Breast epithelium (tissue), 4 donors: ENCODE results near the gene ANKRD39. TPM values are rescaled to one million over a fixed set of nuclear protein-coding genes. Genes with fewer than 3 reads are reported as not detected.

ENCODE experiments used
- DNase-seq, 2 donors: peaks; one replicate each; pipeline ENCODE4 v3.0.0-alpha.2; 2019; ENCODE audit warnings: low spot score in 2 of 2
- H3K27ac ChIP-seq, 2 donors: fragments of 200-600 bp; sonication (generic) in 1 of 2; one replicate each; pipeline ENCODE4 v1.5.1; 2016 to 2019; ENCODE audit warnings: mild to moderate bottlenecking in 1 of 2
- H3K27me3 ChIP-seq, 2 donors: fragments of 200-600 bp; sonication (generic) in 1 of 2; one replicate each; pipeline versions ENCODE4 v1.5.1 to v1.6.0; 2017 to 2019; ENCODE audit warnings: control low read depth in 1 of 2, mild to moderate bottlenecking in 1 of 2
- H3K36me3 ChIP-seq: fragments of 200-600 bp; one replicate; pipeline ENCODE4 v1.5.1; 2019
- H3K4me1 ChIP-seq, 2 donors: fragments of 200-600 bp; sonication (generic); one replicate each; pipeline ENCODE4 v1.5.1; 2016 to 2019; ENCODE audit warnings: control low read depth in 1 of 2
- H3K4me3 ChIP-seq, 3 donors: fragments of 200-600 bp; sonication (generic); 1 replicate in 2 of 3; 2 replicates in 1 of 3; pipeline ENCODE4 v1.5.1; 2016 to 2019; ENCODE audit warnings: mild to moderate bottlenecking in 3 of 3, moderate library complexity in 2 of 3
- H3K9me3 ChIP-seq, 2 donors: fragments of 200-600 bp; sonication (generic) in 1 of 2; one replicate each; pipeline ENCODE4 v1.5.1; 2016 to 2019; ENCODE audit warnings: control low read depth in 1 of 2
- POLR2A ChIP-seq: fragments of 450-650 bp; IDR thresholded peaks from one replicate; pipeline ENCODE4 v1.6.1; 2016; ENCODE audit warnings: antibody characterized with exemption, mild to moderate bottlenecking, moderate library complexity
- POLR2AphosphoS5 ChIP-seq, 3 donors: sonication (generic); formaldehyde crosslinking; IDR thresholded peaks; one replicate each; pipeline ENCODE4 v1.6.1; 2017; ENCODE audit warnings: antibody characterized with exemption in 3 of 3
- intact Hi-C: fragments of 100-400 bp; cut with DNase I; formaldehyde crosslinking; loops from one replicate; pipeline ENCODE4 v1.15.1; 2023; ENCODE audit warnings: low total_unique reads
- total RNA-seq, 3 donors: library from RNA; depleted of rRNA; stranded (reverse); fragments of >200 nt; gene quantifications; one replicate each; pipeline ENCODE4 v1.1.0, GENCODE V29; 2016
- TF ChIP-seq, protein P1 (sequence below), 3 donors: fragments of 450-650 bp; IDR thresholded peaks; one replicate each; pipeline ENCODE4 v1.5.1; 2016 to 2017; ENCODE audit warnings: antibody characterized with exemption in 3 of 3, mild to moderate bottlenecking in 3 of 3, moderate library complexity in 3 of 3

The ANKRD39 gene
- total RNA-seq, 3 donors from 2014 or later = 8.8 to 15.8 (median 9.2) TPM

DNA sequence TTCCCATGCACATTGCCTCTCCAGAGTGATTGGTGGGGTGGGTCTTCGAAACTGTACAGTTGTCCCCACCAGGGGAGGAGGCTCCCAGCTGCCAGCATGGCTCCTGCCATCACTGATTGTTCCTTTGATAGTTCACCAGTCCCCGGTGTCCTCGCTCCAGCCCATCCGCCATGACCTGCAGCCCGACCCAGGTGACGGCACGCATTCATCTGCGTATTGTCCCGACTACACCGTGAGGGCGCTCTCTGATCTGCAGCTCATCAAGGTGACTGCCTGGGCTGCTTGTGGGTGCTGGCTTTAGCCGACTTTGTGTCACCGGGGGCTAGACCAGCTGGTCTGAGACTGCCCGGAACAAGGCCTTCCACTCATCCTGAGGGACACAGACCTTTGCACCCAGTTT, 29.4 kb downstream of the ANKRD39 start:
- Histone ChIP-seq H3K27me3 (no peaks in the 10 kb centered on the region), H3K4me3 (no peak overlapping the region), H3K36me3 (no peaks in the 10 kb centered on the region), H3K9me3 (no peaks in the 10 kb centered on the region), H3K4me1 (no peaks in the 10 kb centered on the region), H3K27ac (no peak overlapping the region)
- intact Hi-C loops = no loop called here
- no peak for TF ChIP-seq POLR2A
- no peak for TF ChIP-seq POLR2AphosphoS5 (IDR thresholded peaks at IDR 0.05)
- TF ChIP-seq, protein P1, sequence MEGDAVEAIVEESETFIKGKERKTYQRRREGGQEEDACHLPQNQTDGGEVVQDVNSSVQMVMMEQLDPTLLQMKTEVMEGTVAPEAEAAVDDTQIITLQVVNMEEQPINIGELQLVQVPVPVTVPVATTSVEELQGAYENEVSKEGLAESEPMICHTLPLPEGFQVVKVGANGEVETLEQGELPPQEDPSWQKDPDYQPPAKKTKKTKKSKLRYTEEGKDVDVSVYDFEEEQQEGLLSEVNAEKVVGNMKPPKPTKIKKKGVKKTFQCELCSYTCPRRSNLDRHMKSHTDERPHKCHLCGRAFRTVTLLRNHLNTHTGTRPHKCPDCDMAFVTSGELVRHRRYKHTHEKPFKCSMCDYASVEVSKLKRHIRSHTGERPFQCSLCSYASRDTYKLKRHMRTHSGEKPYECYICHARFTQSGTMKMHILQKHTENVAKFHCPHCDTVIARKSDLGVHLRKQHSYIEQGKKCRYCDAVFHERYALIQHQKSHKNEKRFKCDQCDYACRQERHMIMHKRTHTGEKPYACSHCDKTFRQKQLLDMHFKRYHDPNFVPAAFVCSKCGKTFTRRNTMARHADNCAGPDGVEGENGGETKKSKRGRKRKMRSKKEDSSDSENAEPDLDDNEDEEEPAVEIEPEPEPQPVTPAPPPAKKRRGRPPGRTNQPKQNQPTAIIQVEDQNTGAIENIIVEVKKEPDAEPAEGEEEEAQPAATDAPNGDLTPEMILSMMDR (IDR thresholded peaks at IDR 0.05) = no peak
- DNase-seq = no peak

DNA sequence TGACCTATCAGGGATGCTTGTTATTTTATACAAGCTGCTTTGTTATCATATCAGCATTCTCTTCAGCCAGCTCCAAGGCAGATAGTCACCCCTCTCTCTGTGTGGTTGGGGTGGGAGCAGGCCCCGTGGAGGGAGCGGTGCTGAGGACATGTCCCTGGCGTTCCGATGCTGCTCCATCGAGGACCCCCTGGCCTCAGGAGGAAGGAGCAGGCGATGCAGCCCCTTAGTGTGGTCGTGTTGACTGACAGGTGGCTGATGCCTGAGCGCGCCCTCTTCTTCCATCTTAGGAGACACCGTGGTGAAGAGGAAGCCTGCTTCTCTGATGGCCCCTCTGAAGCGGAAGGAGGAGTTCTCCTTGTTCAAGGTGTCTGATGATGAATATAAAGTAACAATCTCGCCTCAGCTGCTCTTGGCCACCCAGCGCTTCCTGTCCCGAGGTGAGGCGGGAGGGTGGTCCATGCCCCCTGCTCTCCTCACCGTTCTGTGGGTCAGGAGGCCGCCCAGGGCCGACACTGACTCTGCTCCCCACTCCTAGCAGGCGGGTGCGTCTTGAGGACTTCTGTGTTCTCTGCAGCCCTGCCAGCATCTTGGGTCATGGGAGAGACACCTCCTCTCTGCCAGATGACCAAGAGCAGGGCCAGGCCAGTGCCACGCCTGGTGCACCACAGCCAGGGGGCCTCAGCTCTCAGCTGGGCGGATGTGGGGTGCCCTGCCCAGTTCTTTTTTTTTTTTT, 31.1 kb downstream of the ANKRD39 start:
- H3K4me1 ChIP-seq = no peaks in the 10 kb centered on the region
- DNase-seq = no peak
- no peak overlapping the region for H3K4me3 ChIP-seq
- H3K27me3 ChIP-seq = no peaks in the 10 kb centered on the region
- TF ChIP-seq, protein P1 (IDR thresholded peaks at IDR 0.05) = no peak
- no peak for TF ChIP-seq POLR2A
- TF ChIP-seq POLR2AphosphoS5 (IDR thresholded peaks at IDR 0.05) = no peak
- H3K27ac ChIP-seq = no peak overlapping the region
- intact Hi-C loops = no loop called here
- H3K36me3 ChIP-seq = no peaks in the 10 kb centered on the region
- no peaks in the 10 kb centered on the region for H3K9me3 ChIP-seq

DNA sequence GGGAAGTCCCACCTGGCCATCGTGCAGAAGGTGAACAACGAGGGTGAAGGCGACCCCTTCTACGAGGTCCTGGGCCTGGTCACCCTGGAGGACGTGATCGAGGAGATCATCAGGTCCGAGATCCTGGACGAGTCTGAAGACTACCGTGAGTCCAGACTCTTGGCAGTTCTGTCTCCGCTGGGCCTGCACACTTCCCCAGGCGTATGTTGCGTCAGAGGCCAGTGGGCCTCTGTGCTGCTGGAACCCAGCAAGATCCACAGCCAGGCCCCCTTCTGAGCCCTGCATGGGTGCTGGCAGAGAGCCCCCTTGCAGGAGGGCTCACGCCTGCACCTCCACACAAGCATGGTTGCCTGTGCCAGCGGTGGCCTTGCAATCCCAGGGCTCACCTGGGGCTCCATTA, 32.8 kb downstream of the ANKRD39 start:
- H3K36me3 ChIP-seq = no peaks in the 10 kb centered on the region
- intact Hi-C loops = no loop called here
- TF ChIP-seq POLR2A (no peak), POLR2AphosphoS5 (IDR thresholded peaks at IDR 0.05) (no peak)
- TF ChIP-seq, protein P1 (IDR thresholded peaks at IDR 0.05) = no peak
- H3K27ac ChIP-seq = no peak overlapping the region
- no peaks in the 10 kb centered on the region for H3K9me3 ChIP-seq
- H3K27me3 ChIP-seq = no peaks in the 10 kb centered on the region
- no peaks in the 10 kb centered on the region for H3K4me1 ChIP-seq
- H3K4me3 ChIP-seq = no peak overlapping the region
- DNase-seq = no peak

- H3K9me3 ChIP-seq = no peaks in the 10 kb centered on the region
- no peak for DNase-seq
- H3K27me3 ChIP-seq = no peaks in the 10 kb centered on the region
- no peak overlapping the region for H3K4me3 ChIP-seq
- H3K4me1 ChIP-seq = peaks cover 0 to 5% of the 10 kb centered on the region in 2 donors
- intact Hi-C loops = no loop called here
- TF ChIP-seq, protein P1 (IDR thresholded peaks at IDR 0.05) = no peak
- TF ChIP-seq POLR2AphosphoS5 (IDR thresholded peaks at IDR 0.05) (no peak), POLR2A (no peak)
- H3K36me3 ChIP-seq = no peaks in the 10 kb centered on the region
- H3K27ac ChIP-seq = no peak overlapping the region
Observed at GRCh38 chr2:96824079-96824870, 33.5 kb downstream of the ANKRD39 start.

DNA sequence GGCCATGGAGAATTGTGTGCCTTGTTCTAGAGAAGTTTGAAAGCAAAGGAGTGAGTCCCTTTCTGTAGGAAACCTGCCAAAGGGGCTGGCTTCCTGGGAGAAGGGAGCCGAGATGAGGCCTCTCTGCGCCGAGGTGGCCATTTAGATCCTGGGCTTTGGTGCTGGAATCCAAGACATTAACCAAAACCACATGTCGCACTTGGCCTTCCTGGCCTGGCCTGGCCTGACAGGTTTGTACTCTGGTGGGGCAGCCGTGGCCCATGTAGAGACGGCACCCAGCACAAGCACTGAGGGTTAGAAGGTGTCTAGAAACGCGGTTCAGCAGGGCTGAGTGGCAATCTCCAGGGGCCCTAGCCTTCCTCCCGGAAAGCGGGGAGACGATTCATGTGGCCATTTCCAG, 34.6 kb downstream of the ANKRD39 start:
- Histone ChIP-seq H3K9me3 (no peaks in the 10 kb centered on the region), H3K4me1 (peaks cover 10 to 14% of the 10 kb centered on the region in 2 donors), H3K27me3 (no peaks in the 10 kb centered on the region), H3K36me3 (no peaks in the 10 kb centered on the region), H3K4me3 (no peak overlapping the region), H3K27ac (no peak overlapping the region)
- intact Hi-C loops = no loop called here
- no peak for DNase-seq
- TF ChIP-seq POLR2A = no peak
- TF ChIP-seq, protein P1 (IDR thresholded peaks at IDR 0.05) = no peak
- TF ChIP-seq POLR2AphosphoS5 (IDR thresholded peaks at IDR 0.05) = peak in 1 of 3 donors; percentile 26
